ENCODE results near the gene NR4A1. TPM values are rescaled to one million over a fixed set of nuclear protein-coding genes. Genes with fewer than 3 reads are reported as not detected.

Gene NR4A1
- total and polyA plus RNA-seq, 2 of the 13 experiments (the other 11 are each of a cell fraction or from before 2014, with no cell fraction given) = 5.7 to 15.2 TPM

DNA sequence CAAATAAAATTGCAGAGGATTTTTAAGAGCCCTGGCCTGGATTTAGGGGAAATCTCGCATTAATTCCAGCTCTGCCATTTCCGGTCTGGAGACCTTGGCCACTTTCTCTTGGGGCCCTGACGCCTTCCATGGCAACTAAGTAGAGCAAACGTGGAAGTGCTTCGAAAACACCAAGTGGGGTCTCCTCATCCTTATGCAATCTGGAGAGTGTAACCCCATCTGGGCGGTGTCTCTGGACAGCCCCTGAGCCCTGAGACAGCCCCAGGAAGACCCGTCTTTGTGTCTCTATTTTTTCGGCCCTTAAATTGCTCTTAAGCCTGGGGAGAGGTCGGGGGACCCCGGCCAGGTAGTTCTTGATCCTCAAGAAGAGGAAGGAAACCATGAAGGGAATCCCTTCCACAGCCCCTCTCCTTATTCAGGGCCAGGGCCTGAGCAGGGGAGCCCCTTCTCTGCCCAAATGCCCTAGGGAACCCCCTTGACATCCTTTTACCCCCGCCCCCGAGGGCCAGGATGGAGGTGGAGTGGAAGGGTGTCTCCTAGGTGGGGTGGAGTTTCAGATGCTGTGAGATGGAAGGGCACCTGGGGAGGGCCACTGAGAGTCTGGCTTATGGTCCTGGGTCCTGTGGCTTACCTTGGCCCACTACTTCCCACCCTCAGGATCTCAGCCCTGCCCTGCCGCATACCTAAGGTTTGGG, 17.6 kb upstream of the NR4A1 start:
- FAIRE-seq = no peak
- intact Hi-C loops (cut with micrococcal nuclease; ENCODE audit: unreplicated experiment) = no loop called here

DNA sequence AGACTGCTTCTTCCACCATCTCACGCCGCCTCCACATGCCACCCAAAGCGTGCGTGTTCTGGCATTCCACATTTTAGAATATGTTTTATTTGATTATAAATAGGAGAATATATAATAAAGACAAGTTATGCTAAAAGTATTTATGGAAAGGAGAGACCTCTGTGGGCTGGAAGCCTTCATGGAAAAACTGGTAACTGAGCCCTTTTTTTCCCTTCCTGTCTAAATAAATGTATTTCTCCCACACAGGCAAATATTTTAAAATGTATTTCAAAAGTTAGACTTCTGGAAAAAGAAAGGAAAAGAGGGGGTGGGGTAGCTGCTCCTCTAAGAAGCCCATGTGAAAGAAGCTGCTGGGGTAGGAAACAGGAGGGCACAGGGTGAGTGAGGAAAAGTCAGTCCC, 16.1 kb upstream of the NR4A1 start:
- no peak for TF ChIP-seq HOXA3 (CRISPR knock-in tag; IDR thresholded peaks at IDR 0.05)
- TF ChIP-seq SMYD3 (CRISPR knock-in tag; IDR thresholded peaks at IDR 0.05) = no peak
- TF ChIP-seq, protein P1, sequence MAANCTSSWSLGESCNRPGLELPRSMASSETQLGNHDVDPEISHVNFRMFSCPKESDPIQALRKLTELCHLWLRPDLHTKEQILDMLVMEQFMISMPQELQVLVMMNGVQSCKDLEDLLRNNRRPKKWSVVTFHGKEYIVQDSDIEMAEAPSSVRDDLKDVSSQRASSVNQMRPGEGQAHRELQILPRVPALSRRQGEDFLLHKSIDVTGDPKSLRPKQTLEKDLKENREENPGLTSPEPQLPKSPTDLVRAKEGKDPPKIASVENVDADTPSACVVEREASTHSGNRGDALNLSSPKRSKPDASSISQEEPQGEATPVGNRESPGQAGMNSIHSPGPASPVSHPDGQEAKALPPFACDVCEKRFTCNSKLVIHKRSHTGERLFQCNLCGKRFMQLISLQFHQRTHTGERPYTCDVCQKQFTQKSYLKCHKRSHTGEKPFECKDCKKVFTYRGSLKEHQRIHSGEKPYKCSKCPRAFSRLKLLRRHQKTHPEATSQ (CRISPR knock-in tag; IDR thresholded peaks at IDR 0.05; ENCODE audit: borderline replicate concordance) = no peak
- DNase-seq (ENCODE audit: low spot score) (no peak), FAIRE-seq (no peak), ATAC-seq (no peak)
- H3K27me3 ChIP-seq (ENCODE audit: control insufficient read depth in 1 of 2, insufficient read depth in 2 of 2, low read length in 2 of 2) = peaks cover 3 to 46% of the 10 kb centered on the region in 2 experiments; a peak in 4 of 5 replicates
- no TSS peak for BruUV-seq (replicated peaks)
- H3K27ac ChIP-seq (ENCODE audit: extremely low read length, insufficient read depth, low read length) = no peak overlapping the region
- POLR2A ChIA-PET = no interaction called here
- H3K4me2 ChIP-seq (ENCODE audit: low read depth, low read length) = no peak overlapping the region
- H3K4me3 ChIP-seq (replicated peaks in 1 of 3; ENCODE audit: insufficient read depth in 1 of 3, low read depth in 2 of 3, low read length in 3 of 3) = no peak overlapping the region
- H3K9me3 ChIP-seq (ENCODE audit: low read length) = no peaks in the 10 kb centered on the region
- intact Hi-C loops (cut with micrococcal nuclease; ENCODE audit: unreplicated experiment) = no loop called here
- in situ Hi-C loops (cut with HindIII; ENCODE audit: extremely low pct_ligation_motif_present, low pct_unique_long_range_greater_than_20kb) = no loop called here
- 83% methylated on average over 4 of the region's 4 CpGs for WGBS (ENCODE audit: low lambda C conversion rate)
- H3K79me2 ChIP-seq (ENCODE audit: insufficient read depth, low read length) = no peaks in the 10 kb centered on the region
- H3K9ac ChIP-seq (ENCODE audit: insufficient read depth, low read depth, low read length) = no peak overlapping the region
- no peaks in the 10 kb centered on the region for H4K20me1 ChIP-seq (ENCODE audit: insufficient read depth, low read length)
- peaks cover 58% of the 10 kb centered on the region for H3K4me1 ChIP-seq (ENCODE audit: insufficient read depth, low read length)
- CTCF ChIA-PET (ENCODE audit: low intra/inter-chr PET ratio, low total read pairs) = no interaction called here
- H3K36me3 ChIP-seq (replicated peaks in 1 of 2; ENCODE audit: control insufficient read depth in 1 of 2, insufficient read depth in 2 of 2, low read length in 2 of 2) = no peaks in the 10 kb centered on the region
- no peak overlapping the region for H2AFZ ChIP-seq (ENCODE audit: low read length)

More for the DNA sequence above, 17.6 kb upstream of the NR4A1 start:
- Histone ChIP-seq H3K27ac (ENCODE audit: extremely low read length, insufficient read depth, low read length) (no peak overlapping the region), H2AFZ (ENCODE audit: low read length) (no peak overlapping the region), H4K20me1 (ENCODE audit: insufficient read depth, low read length) (no peaks in the 10 kb centered on the region), H3K4me2 (ENCODE audit: low read depth, low read length) (peak overlapping the region; percentile 68), H3K9ac (ENCODE audit: insufficient read depth, low read depth, low read length) (peak overlapping the region; percentile 64; the same call in 1 of the 2 replicates), H3K27me3 (ENCODE audit: control insufficient read depth in 1 of 2, insufficient read depth in 2 of 2, low read length in 2 of 2) (peaks cover 3 to 44% of the 10 kb centered on the region in 2 experiments; a peak in 4 of 5 replicates), H3K4me1 (ENCODE audit: insufficient read depth, low read length) (peaks cover 42% of the 10 kb centered on the region), H3K9me3 (ENCODE audit: low read length) (no peaks in the 10 kb centered on the region), H3K36me3 (replicated peaks in 1 of 2; ENCODE audit: control insufficient read depth in 1 of 2, insufficient read depth in 2 of 2, low read length in 2 of 2) (no peaks in the 10 kb centered on the region), H3K79me2 (ENCODE audit: insufficient read depth, low read length) (no peaks in the 10 kb centered on the region), H3K4me3 (replicated peaks in 1 of 3; ENCODE audit: insufficient read depth in 1 of 3, low read depth in 2 of 3, low read length in 3 of 3) (peak overlapping the region; percentile 13 to 51 (median 37); a peak in 3 of 6 replicates)
- CTCF ChIA-PET (ENCODE audit: low intra/inter-chr PET ratio, low total read pairs) = no interaction called here
- DNase-seq (ENCODE audit: low spot score) = no peak
- BruUV-seq (replicated peaks) = TSS peak; percentile 97
- ATAC-seq = no peak
- in situ Hi-C loops (cut with HindIII; ENCODE audit: extremely low pct_ligation_motif_present, low pct_unique_long_range_greater_than_20kb) = no loop called here
- 63% methylated on average over 8 of the region's 13 CpGs for WGBS (ENCODE audit: low lambda C conversion rate)
- no peak for TF ChIP-seq ZIK1 (CRISPR knock-in tag; IDR thresholded peaks at IDR 0.05; ENCODE audit: borderline replicate concordance, low read depth)
- no peak for TF ChIP-seq THAP11 (CRISPR knock-in tag; IDR thresholded peaks at IDR 0.05)
- TF ChIP-seq ATF1 (CRISPR knock-in tag; IDR thresholded peaks at IDR 0.05) = no peak
- no peak for TF ChIP-seq BHLHE40 (IDR thresholded peaks at IDR 0.05; ENCODE audit: low read length)
- no peak for TF ChIP-seq ETV5 (CRISPR knock-in tag; IDR thresholded peaks at IDR 0.05; ENCODE audit: borderline replicate concordance)
- TF ChIP-seq, protein P2, sequence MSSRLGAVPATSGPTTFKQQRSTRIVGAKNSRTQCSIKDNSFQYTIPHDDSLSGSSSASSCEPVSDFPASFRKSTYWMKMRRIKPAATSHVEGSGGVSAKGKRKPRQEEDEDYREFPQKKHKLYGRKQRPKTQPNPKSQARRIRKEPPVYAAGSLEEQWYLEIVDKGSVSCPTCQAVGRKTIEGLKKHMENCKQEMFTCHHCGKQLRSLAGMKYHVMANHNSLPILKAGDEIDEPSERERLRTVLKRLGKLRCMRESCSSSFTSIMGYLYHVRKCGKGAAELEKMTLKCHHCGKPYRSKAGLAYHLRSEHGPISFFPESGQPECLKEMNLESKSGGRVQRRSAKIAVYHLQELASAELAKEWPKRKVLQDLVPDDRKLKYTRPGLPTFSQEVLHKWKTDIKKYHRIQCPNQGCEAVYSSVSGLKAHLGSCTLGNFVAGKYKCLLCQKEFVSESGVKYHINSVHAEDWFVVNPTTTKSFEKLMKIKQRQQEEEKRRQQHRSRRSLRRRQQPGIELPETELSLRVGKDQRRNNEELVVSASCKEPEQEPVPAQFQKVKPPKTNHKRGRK (CRISPR knock-in tag; IDR thresholded peaks at IDR 0.05) = no peak
- no peak for TF ChIP-seq ZZZ3 (CRISPR knock-in tag; IDR thresholded peaks at IDR 0.05; ENCODE audit: borderline replicate concordance)
- no peak for TF ChIP-seq ERF (CRISPR knock-in tag; IDR thresholded peaks at IDR 0.05)
- POLR2A ChIA-PET = interaction anchor here (0.6 to 2.4 kb wide), 12 partner anchors 10 to 90 kb away, joined by 3 to 34 read pairs (median 5); partner anchors contain the start of genes ATG101 and NR4A1

Data from HepG2 (cell line).